Measurements from ENCODE around the gene CYP19A1. TPM values are rescaled to one million over a fixed set of nuclear protein-coding genes. Genes with fewer than 3 reads are reported as not detected.

Gene CYP19A1
- total and polyA plus RNA-seq, 2 of the 8 experiments (the other 6 are each of a cell fraction or from before 2014, with no cell fraction given) = not detected

DNA sequence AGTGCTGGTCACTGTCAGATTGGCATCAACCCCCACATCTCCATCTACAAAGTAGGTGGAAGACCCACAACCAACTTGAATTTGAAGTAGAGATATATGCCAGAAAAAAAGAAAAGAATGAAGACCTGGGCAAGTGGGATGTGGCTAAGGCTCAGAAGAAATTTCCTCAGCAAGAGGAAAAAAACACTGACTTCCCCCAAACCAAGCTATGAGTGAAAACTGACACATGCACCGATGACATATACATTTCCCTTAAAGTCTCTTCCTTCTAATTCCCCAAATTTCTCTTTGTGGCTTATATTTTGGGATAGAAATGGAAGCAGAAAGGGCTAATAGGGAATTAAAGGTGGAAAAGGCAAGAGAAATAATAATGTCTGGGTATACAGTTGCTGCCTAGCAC, 59.0 kb downstream of the CYP19A1 start (continued):
- TF ChIP-seq, protein P1, sequence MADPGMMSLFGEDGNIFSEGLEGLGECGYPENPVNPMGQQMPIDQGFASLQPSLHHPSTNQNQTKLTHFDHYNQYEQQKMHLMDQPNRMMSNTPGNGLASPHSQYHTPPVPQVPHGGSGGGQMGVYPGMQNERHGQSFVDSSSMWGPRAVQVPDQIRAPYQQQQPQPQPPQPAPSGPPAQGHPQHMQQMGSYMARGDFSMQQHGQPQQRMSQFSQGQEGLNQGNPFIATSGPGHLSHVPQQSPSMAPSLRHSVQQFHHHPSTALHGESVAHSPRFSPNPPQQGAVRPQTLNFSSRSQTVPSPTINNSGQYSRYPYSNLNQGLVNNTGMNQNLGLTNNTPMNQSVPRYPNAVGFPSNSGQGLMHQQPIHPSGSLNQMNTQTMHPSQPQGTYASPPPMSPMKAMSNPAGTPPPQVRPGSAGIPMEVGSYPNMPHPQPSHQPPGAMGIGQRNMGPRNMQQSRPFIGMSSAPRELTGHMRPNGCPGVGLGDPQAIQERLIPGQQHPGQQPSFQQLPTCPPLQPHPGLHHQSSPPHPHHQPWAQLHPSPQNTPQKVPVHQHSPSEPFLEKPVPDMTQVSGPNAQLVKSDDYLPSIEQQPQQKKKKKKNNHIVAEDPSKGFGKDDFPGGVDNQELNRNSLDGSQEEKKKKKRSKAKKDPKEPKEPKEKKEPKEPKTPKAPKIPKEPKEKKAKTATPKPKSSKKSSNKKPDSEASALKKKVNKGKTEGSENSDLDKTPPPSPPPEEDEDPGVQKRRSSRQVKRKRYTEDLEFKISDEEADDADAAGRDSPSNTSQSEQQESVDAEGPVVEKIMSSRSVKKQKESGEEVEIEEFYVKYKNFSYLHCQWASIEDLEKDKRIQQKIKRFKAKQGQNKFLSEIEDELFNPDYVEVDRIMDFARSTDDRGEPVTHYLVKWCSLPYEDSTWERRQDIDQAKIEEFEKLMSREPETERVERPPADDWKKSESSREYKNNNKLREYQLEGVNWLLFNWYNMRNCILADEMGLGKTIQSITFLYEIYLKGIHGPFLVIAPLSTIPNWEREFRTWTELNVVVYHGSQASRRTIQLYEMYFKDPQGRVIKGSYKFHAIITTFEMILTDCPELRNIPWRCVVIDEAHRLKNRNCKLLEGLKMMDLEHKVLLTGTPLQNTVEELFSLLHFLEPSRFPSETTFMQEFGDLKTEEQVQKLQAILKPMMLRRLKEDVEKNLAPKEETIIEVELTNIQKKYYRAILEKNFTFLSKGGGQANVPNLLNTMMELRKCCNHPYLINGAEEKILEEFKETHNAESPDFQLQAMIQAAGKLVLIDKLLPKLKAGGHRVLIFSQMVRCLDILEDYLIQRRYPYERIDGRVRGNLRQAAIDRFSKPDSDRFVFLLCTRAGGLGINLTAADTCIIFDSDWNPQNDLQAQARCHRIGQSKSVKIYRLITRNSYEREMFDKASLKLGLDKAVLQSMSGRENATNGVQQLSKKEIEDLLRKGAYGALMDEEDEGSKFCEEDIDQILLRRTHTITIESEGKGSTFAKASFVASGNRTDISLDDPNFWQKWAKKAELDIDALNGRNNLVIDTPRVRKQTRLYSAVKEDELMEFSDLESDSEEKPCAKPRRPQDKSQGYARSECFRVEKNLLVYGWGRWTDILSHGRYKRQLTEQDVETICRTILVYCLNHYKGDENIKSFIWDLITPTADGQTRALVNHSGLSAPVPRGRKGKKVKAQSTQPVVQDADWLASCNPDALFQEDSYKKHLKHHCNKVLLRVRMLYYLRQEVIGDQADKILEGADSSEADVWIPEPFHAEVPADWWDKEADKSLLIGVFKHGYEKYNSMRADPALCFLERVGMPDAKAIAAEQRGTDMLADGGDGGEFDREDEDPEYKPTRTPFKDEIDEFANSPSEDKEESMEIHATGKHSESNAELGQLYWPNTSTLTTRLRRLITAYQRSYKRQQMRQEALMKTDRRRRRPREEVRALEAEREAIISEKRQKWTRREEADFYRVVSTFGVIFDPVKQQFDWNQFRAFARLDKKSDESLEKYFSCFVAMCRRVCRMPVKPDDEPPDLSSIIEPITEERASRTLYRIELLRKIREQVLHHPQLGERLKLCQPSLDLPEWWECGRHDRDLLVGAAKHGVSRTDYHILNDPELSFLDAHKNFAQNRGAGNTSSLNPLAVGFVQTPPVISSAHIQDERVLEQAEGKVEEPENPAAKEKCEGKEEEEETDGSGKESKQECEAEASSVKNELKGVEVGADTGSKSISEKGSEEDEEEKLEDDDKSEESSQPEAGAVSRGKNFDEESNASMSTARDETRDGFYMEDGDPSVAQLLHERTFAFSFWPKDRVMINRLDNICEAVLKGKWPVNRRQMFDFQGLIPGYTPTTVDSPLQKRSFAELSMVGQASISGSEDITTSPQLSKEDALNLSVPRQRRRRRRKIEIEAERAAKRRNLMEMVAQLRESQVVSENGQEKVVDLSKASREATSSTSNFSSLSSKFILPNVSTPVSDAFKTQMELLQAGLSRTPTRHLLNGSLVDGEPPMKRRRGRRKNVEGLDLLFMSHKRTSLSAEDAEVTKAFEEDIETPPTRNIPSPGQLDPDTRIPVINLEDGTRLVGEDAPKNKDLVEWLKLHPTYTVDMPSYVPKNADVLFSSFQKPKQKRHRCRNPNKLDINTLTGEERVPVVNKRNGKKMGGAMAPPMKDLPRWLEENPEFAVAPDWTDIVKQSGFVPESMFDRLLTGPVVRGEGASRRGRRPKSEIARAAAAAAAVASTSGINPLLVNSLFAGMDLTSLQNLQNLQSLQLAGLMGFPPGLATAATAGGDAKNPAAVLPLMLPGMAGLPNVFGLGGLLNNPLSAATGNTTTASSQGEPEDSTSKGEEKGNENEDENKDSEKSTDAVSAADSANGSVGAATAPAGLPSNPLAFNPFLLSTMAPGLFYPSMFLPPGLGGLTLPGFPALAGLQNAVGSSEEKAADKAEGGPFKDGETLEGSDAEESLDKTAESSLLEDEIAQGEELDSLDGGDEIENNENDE (IDR thresholded peaks at IDR 0.05; ENCODE audit: insufficient replicate concordance, low read length) = no peak
- no peak for TF ChIP-seq RNF2 (IDR thresholded peaks at IDR 0.05; ENCODE audit: borderline replicate concordance, low read depth, low read length, missing control alignments, poor library complexity, severe bottlenecking)
- no peak for TF ChIP-seq SIRT6 (IDR thresholded peaks at IDR 0.05; ENCODE audit: low read length)
- no peak for TF ChIP-seq YY1 (IDR thresholded peaks at IDR 0.05; ENCODE audit: low read depth, low read length)
- TF ChIP-seq POLR2AphosphoS5 (IDR thresholded peaks at IDR 0.05; ENCODE audit: low read depth, low read length) = no peak
- TF ChIP-seq NANOG (IDR thresholded peaks at IDR 0.05; ENCODE audit: insufficient read depth, low read depth, low read length, poor library complexity, severe bottlenecking) = no peak
- no peak for TF ChIP-seq SRF (IDR thresholded peaks at IDR 0.05; ENCODE audit: low read depth, low read length)
